Panc1 (cell line): ENCODE measurements around the gene IFT80. TPM values are rescaled to one million over a fixed set of nuclear protein-coding genes. Genes with fewer than 3 reads are reported as not detected.

Source experiments
- ATAC-seq: fragments of 200-7000 bp; cut with Tn5 transposase; 2 replicates; pipeline ENCODE4 v1.9.1; 2020; ENCODE audit warnings: mild to moderate bottlenecking, moderate library complexity
- BruUV-seq: library from RNA; stranded (reverse); fragments of 400-500 nt; replicated peaks from 2 replicates; lab custom pipeline; 2021; lab: Mats Ljungman, UMichigan
- CTCF ChIA-PET: fragments of 300-600 bp; sonication (Branson Sonifier 250); formaldehyde crosslinking; loops from one replicate; lab custom pipeline; 2022; ENCODE audit warnings: antibody characterized with exemption; lab: Charles Lee
- POLR2A ChIA-PET: fragments of 300-600 bp; sonication (Branson Sonifier 250); formaldehyde crosslinking; loops from one replicate; lab custom pipeline; 2022; ENCODE audit warnings: antibody characterized with exemption; lab: Charles Lee
- DNase-seq: peaks from one replicate; pipeline ENCODE4 v3.0.0-alpha.2; 2010; ENCODE audit warnings: low read depth, low spot score
- H3K27ac ChIP-seq: 2 replicates; pipeline ENCODE4 v1.5.1; 2011; ENCODE audit warnings: mild to moderate bottlenecking, low read length, inconsistent platforms
- H3K27me3 ChIP-seq: fragments of 200-500 bp; sonication (Bioruptor generic); 2 replicates; pipeline ENCODE4 v1.6.0; 2014; ENCODE audit warnings: low read length, inconsistent platforms; ENCODE audit not compliant: control insufficient read depth, insufficient read depth
- H3K36me3 ChIP-seq: fragments of 200-500 bp; sonication (Bioruptor generic); 2 replicates; pipeline ENCODE4 v1.5.1; 2014; ENCODE audit warnings: inconsistent platforms, mild to moderate bottlenecking, low read length, moderate library complexity; ENCODE audit not compliant: control insufficient read depth, insufficient read depth
- H3K4me1 ChIP-seq: 2 replicates; pipeline ENCODE4 v1.5.1; 2011; ENCODE audit warnings: inconsistent platforms, mild to moderate bottlenecking, low read length, moderate library complexity; ENCODE audit not compliant: control insufficient read depth, insufficient read depth
- H3K4me3 ChIP-seq, 2 experiments: 2 replicates each; pipeline ENCODE4 v1.5.1; 2011 to 2012; ENCODE audit warnings: low read depth in 2 of 2, low read length in 2 of 2, mild to moderate bottlenecking in 2 of 2, inconsistent platforms in 1 of 2, moderate library complexity in 1 of 2
- H3K9me3 ChIP-seq: fragments of 200-500 bp; sonication (Bioruptor generic); 2 replicates; pipeline ENCODE4 v1.5.1; 2014; ENCODE audit warnings: low read depth, mild to moderate bottlenecking, inconsistent platforms, low read length, moderate library complexity; ENCODE audit not compliant: control insufficient read depth, insufficient read depth
- POLR2AphosphoS5 ChIP-seq: IDR thresholded peaks from 2 replicates; pipeline ENCODE4 v1.6.1; 2012; ENCODE audit warnings: mild to moderate bottlenecking, low read depth, low read length, moderate library complexity
- REST ChIP-seq, 2 experiments: IDR thresholded peaks; 2 replicates each; pipeline ENCODE4 v1.6.1; 2011 to 2012; ENCODE audit warnings: low read depth in 2 of 2, control low read depth in 1 of 2, low read length in 1 of 2, mild to moderate bottlenecking in 1 of 2, moderate library complexity in 1 of 2; ENCODE audit not compliant: insufficient read depth in 1 of 2
- SIN3A ChIP-seq: IDR thresholded peaks from 2 replicates; pipeline ENCODE4 v1.6.1; 2012; ENCODE audit warnings: low read depth, mild to moderate bottlenecking, low read length, moderate library complexity, borderline replicate concordance; ENCODE audit not compliant: insufficient read depth
- TCF7L2 ChIP-seq: IDR thresholded peaks from 2 replicates; pipeline ENCODE4 v1.6.1; 2011; ENCODE audit warnings: mild to moderate bottlenecking, low read depth, low read length, inconsistent platforms
- in situ Hi-C: cut with HindIII; loops from 2 replicates; pipeline ENCODE4 v1.10.0; 2016; ENCODE audit warnings: low sequenced_read_pairs, low pct_unique_long_range_greater_than_20kb
- intact Hi-C: fragments of 100-400 bp; cut with micrococcal nuclease; formaldehyde crosslinking; loops from one replicate; pipeline ENCODE4 v1.10.0; 2022; ENCODE audit not compliant: unreplicated experiment
- total RNA-seq: library from RNA; stranded (reverse); gene quantifications from one replicate; pipeline ENCODE4 v1.2.1, GENCODE V29; 2021; ENCODE audit not compliant: unreplicated experiment
- TF ChIP-seq, protein P1 (sequence below): fragments of 450-650 bp; IDR thresholded peaks from 2 replicates; pipeline ENCODE4 v1.5.1; 2017; ENCODE audit warnings: mild to moderate bottlenecking

Gene IFT80
- total RNA-seq, 1 experiment from 2014 or later: 35.1 TPM

- TF ChIP-seq REST (IDR thresholded peaks at IDR 0.05; ENCODE audit: insufficient read depth in 1 of 2, low read depth in 2 of 2, low read length in 1 of 2) (no peak), POLR2AphosphoS5 (no peak), SIN3A (no peak), TCF7L2 (no peak)
- TF ChIP-seq, protein P1, sequence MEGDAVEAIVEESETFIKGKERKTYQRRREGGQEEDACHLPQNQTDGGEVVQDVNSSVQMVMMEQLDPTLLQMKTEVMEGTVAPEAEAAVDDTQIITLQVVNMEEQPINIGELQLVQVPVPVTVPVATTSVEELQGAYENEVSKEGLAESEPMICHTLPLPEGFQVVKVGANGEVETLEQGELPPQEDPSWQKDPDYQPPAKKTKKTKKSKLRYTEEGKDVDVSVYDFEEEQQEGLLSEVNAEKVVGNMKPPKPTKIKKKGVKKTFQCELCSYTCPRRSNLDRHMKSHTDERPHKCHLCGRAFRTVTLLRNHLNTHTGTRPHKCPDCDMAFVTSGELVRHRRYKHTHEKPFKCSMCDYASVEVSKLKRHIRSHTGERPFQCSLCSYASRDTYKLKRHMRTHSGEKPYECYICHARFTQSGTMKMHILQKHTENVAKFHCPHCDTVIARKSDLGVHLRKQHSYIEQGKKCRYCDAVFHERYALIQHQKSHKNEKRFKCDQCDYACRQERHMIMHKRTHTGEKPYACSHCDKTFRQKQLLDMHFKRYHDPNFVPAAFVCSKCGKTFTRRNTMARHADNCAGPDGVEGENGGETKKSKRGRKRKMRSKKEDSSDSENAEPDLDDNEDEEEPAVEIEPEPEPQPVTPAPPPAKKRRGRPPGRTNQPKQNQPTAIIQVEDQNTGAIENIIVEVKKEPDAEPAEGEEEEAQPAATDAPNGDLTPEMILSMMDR: no peak
- intact Hi-C loops: no loop called here
- DNase-seq (no peak), ATAC-seq (no peak)
- Histone ChIP-seq H3K36me3 (no peaks in the 10 kb centered on the region), H3K9me3 (no peaks in the 10 kb centered on the region), H3K4me3 (no peak overlapping the region), H3K4me1 (no peaks in the 10 kb centered on the region), H3K27ac (no peak overlapping the region), H3K27me3 (peaks cover 24% of the 10 kb centered on the region)
- BruUV-seq: no TSS peak
- ChIA-PET POLR2A (no interaction called here), CTCF (no interaction called here)
- in situ Hi-C loops: no loop called here
Observed at GRCh38 chr3:160232014-160232413, 167.0 kb downstream of the IFT80 start.

DNA sequence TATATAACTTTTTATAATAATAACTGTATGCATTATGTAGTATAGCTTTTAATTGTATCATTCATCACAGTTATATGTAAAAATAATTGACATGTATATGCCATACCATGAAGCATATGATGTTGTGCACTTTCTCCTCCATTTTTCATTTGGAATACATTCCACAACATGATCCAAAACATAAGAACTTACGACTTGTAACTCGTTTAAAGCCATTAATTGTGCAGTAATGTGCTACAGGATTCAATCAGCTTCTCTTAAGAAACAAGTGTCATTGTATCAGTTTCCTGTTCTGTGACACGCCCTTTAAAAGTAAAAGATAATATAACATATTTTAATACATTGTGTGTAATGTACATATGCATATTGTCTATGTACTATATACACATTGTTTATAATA, 171.6 kb downstream of the IFT80 start:
- Histone ChIP-seq H3K27ac (no peak overlapping the region), H3K9me3 (no peaks in the 10 kb centered on the region), H3K27me3 (peaks cover 49% of the 10 kb centered on the region), H3K4me3 (no peak overlapping the region), H3K4me1 (0 out of 2 replicates have a peak, but pooled peaks cover 3% of the 10 kb centered on the region), H3K36me3 (no peaks in the 10 kb centered on the region)
- TF ChIP-seq POLR2AphosphoS5 (no peak), TCF7L2 (no peak), SIN3A (no peak), REST (IDR thresholded peaks at IDR 0.05; ENCODE audit: insufficient read depth in 1 of 2, low read depth in 2 of 2, low read length in 1 of 2) (no peak)
- TF ChIP-seq, protein P1: no peak
- intact Hi-C loops: no loop called here
- in situ Hi-C loops: no loop called here
- DNase-seq: no peak
- CTCF ChIA-PET: no interaction called here
- no peak for ATAC-seq
- BruUV-seq: no TSS peak
- POLR2A ChIA-PET: no interaction called here
